ENCODE measurements around the gene ELMO1. TPM values are rescaled to one million over a fixed set of nuclear protein-coding genes. Genes with fewer than 3 reads are reported as not detected.

Gene ELMO1
- total and polyA plus RNA-seq, 9 donors, result 8.9 to 48.9 (median 28.0) TPM

GRCh38 chr7:37405603-37406122 lies 43.0 kb downstream of the ELMO1 start:
- H3K9me3 ChIP-seq, result no peaks in the 10 kb centered on the region
- peak in 2 of 5 donors; percentile 27 to 55 for DNase-seq
- no peak overlapping the region for H3K27ac ChIP-seq
- intact Hi-C loops (cut with DNase I), result no loop called here
- no peaks in the 10 kb centered on the region for H3K27me3 ChIP-seq
- peaks cover 4% of the 10 kb centered on the region for H3K4me1 ChIP-seq (ENCODE audit: insufficient read depth)
- TF ChIP-seq, protein P1, sequence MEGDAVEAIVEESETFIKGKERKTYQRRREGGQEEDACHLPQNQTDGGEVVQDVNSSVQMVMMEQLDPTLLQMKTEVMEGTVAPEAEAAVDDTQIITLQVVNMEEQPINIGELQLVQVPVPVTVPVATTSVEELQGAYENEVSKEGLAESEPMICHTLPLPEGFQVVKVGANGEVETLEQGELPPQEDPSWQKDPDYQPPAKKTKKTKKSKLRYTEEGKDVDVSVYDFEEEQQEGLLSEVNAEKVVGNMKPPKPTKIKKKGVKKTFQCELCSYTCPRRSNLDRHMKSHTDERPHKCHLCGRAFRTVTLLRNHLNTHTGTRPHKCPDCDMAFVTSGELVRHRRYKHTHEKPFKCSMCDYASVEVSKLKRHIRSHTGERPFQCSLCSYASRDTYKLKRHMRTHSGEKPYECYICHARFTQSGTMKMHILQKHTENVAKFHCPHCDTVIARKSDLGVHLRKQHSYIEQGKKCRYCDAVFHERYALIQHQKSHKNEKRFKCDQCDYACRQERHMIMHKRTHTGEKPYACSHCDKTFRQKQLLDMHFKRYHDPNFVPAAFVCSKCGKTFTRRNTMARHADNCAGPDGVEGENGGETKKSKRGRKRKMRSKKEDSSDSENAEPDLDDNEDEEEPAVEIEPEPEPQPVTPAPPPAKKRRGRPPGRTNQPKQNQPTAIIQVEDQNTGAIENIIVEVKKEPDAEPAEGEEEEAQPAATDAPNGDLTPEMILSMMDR (IDR thresholded peaks at IDR 0.05), result no peak
- TF ChIP-seq EP300 (IDR thresholded peaks at IDR 0.05) (no peak), POLR2A (IDR thresholded peaks at IDR 0.05) (no peak)
- WGBS, 3 donors, result 20 to 32% (median 29%) methylated on average over 9 of the region's 9 CpGs
- H3K36me3 ChIP-seq, result no peaks in the 10 kb centered on the region
- no peak overlapping the region for H3K4me3 ChIP-seq

DNA sequence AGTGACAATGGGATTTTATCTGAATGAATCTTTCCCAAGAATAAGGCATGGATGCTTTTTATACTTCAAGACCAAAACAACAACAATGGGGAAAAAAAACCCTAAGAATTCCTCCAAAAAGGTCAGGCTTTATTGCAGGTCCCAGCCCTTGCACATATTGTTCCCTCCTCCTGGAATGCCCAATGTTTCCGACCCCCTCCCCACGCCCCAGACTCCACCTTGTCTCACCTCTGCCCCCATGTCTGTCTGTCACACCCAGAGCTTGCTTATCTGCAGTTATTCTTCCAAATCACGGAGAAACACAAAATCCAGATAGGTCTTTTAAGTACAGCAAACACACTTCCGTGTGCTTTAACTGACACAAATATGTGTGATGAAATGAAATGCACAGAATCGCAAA lies 43.5 kb downstream of the ELMO1 start:
- peaks cover 4% of the 10 kb centered on the region for H3K4me1 ChIP-seq (ENCODE audit: insufficient read depth)
- TF ChIP-seq, protein P1 (IDR thresholded peaks at IDR 0.05), result no peak
- H3K27ac ChIP-seq, result no peak overlapping the region
- DNase-seq, result no peak
- WGBS, 3 donors, result 48 to 57% (median 52%) methylated on average over 5 of the region's 5 CpGs
- no peak overlapping the region for H3K4me3 ChIP-seq
- no peaks in the 10 kb centered on the region for H3K27me3 ChIP-seq
- intact Hi-C loops (cut with DNase I), result no loop called here
- H3K9me3 ChIP-seq, result no peaks in the 10 kb centered on the region
- H3K36me3 ChIP-seq, result no peaks in the 10 kb centered on the region

DNA sequence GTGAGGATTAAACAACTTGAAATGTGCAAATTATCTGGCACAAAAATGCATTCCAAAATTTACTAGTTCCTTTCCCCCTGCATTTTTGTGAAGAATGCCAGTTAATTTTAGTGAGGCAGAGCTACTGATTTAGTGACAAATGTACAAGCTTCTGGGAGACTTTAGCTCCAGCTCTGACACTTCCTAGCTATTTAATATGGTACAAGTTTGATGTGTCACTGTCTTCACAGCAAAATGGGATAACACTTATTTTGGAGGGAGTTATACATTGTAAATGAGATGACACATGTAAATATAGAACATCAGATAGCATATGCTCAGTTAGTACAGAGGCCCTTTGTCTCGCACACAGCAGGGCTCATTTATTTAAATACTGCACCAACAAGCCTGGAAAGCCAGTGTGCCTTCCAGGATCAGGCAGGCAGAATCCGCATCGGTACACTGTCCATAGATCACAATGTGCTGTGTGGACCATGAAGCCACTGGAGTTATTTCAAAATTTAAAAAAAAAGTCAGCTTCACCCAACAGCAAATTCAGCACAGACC lies 48.7 kb downstream of the ELMO1 start:
- no peaks in the 10 kb centered on the region for H3K9me3 ChIP-seq
- no peak for TF ChIP-seq POLR2A (IDR thresholded peaks at IDR 0.05)
- no peak for TF ChIP-seq EP300 (IDR thresholded peaks at IDR 0.05)
- TF ChIP-seq, protein P1 (IDR thresholded peaks at IDR 0.05), result no peak
- DNase-seq, result no peak
- 94 to 98% (median 96%) methylated on average over 3 of the region's 3 CpGs for WGBS, 3 donors
- no peaks in the 10 kb centered on the region for H3K36me3 ChIP-seq
- no peaks in the 10 kb centered on the region for H3K4me1 ChIP-seq (ENCODE audit: insufficient read depth)
- no peak overlapping the region for H3K4me3 ChIP-seq
- H3K27ac ChIP-seq, result no peak overlapping the region
- H3K27me3 ChIP-seq, result no peaks in the 10 kb centered on the region
- intact Hi-C loops (cut with DNase I), result no loop called here

GRCh38 chr7:37398403-37398802 lies 50.3 kb downstream of the ELMO1 start:
- H3K4me3 ChIP-seq, result no peak overlapping the region
- H3K27ac ChIP-seq, result no peak overlapping the region
- whole genome bisulfite sequencing, 3 donors, result 69 to 83% (median 83%) methylated on average over 6 of the region's 6 CpGs
- no peaks in the 10 kb centered on the region for H3K4me1 ChIP-seq (ENCODE audit: insufficient read depth)
- H3K36me3 ChIP-seq, result no peaks in the 10 kb centered on the region
- TF ChIP-seq, protein P1 (IDR thresholded peaks at IDR 0.05), result no peak
- TF ChIP-seq POLR2A (IDR thresholded peaks at IDR 0.05) (no peak), EP300 (IDR thresholded peaks at IDR 0.05) (no peak)
- no peak for DNase-seq
- no peaks in the 10 kb centered on the region for H3K27me3 ChIP-seq
- intact Hi-C loops (cut with DNase I), result no loop called here
- H3K9me3 ChIP-seq, result no peaks in the 10 kb centered on the region

Data from ovary (tissue), 9 donors.